ENCODE measurements around the gene UGDH.

UGDH gene

GRCh38 chr4:39452153-39452859 is 74.9 kb downstream of the UGDH start:
- DNase-seq (ENCODE audit: low read depth), result no peak

- DNase-seq (ENCODE audit: low read depth), result no peak
Measured at GRCh38 chr4:39451423-39452023, 75.7 kb downstream of the UGDH start.

GRCh38 chr4:39450618-39451017 is 76.6 kb downstream of the UGDH start:
- DNase-seq (ENCODE audit: low read depth), result no peak

All from activated T-cell treated with anti-CD3 and anti-CD28 coated beads for 24 hours (primary cell).